ENCODE data around the gene EDC3. TPM values are rescaled to one million over a fixed set of nuclear protein-coding genes. Genes with fewer than 3 reads are reported as not detected.

Gene EDC3
- total RNA-seq, 2 donors from 2014 or later = 11.5 to 16.2 TPM

- DNase-seq (ENCODE audit: low spot score) = no peak
- Histone ChIP-seq H3K36me3 (peaks cover 20% of the 10 kb centered on the region), H3K9me3 (no peaks in the 10 kb centered on the region), H3K4me1 (ENCODE audit: control insufficient read depth in 1 of 2, low read depth in 2 of 2) (peaks cover under 1 to 2% of the 10 kb centered on the region in 2 donors), H3K27ac (no peak overlapping the region), H3K4me3 (no peak overlapping the region), H3K27me3 (replicated peaks; ENCODE audit: insufficient read depth) (no peaks in the 10 kb centered on the region)
- TF ChIP-seq, protein P1, sequence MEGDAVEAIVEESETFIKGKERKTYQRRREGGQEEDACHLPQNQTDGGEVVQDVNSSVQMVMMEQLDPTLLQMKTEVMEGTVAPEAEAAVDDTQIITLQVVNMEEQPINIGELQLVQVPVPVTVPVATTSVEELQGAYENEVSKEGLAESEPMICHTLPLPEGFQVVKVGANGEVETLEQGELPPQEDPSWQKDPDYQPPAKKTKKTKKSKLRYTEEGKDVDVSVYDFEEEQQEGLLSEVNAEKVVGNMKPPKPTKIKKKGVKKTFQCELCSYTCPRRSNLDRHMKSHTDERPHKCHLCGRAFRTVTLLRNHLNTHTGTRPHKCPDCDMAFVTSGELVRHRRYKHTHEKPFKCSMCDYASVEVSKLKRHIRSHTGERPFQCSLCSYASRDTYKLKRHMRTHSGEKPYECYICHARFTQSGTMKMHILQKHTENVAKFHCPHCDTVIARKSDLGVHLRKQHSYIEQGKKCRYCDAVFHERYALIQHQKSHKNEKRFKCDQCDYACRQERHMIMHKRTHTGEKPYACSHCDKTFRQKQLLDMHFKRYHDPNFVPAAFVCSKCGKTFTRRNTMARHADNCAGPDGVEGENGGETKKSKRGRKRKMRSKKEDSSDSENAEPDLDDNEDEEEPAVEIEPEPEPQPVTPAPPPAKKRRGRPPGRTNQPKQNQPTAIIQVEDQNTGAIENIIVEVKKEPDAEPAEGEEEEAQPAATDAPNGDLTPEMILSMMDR (IDR thresholded peaks at IDR 0.05) = no peak
- ATAC-seq (ENCODE audit: insufficient number of reproducible peaks, low FRiP score, low read depth) = no peak
Observed at GRCh38 chr15:74669627-74670026, 26.2 kb downstream of the EDC3 start.

DNA sequence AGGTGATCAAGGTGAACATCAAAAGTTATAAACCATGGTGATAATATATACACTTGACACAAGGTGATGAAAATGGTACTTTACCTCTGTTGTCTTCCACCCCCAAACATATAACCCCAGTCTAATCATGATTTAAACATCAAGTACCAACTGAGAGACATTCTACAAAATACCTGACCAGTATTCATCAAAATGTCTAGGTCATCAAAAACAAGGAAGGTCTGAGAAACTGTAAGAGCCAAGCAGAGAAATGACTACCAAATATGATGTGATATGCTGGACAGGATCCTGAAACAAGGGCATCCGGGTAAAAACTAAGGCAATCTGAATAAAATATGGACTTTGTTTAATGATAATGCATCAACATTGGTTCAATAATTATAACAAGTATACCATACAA is 27.8 kb downstream of the EDC3 start:
- ATAC-seq (ENCODE audit: insufficient number of reproducible peaks, low FRiP score, low read depth) = no peak
- TF ChIP-seq, protein P1 (IDR thresholded peaks at IDR 0.05) = no peak
- no peaks in the 10 kb centered on the region for H3K9me3 ChIP-seq
- no peak for DNase-seq (ENCODE audit: low spot score)
- no peak overlapping the region for H3K4me3 ChIP-seq
- no peaks in the 10 kb centered on the region for H3K27me3 ChIP-seq (replicated peaks; ENCODE audit: insufficient read depth)
- H3K4me1 ChIP-seq (ENCODE audit: control insufficient read depth in 1 of 2, low read depth in 2 of 2) = peaks cover 14 to 17% of the 10 kb centered on the region in 2 donors
- H3K27ac ChIP-seq = no peak overlapping the region
- peaks cover 15% of the 10 kb centered on the region for H3K36me3 ChIP-seq

DNA sequence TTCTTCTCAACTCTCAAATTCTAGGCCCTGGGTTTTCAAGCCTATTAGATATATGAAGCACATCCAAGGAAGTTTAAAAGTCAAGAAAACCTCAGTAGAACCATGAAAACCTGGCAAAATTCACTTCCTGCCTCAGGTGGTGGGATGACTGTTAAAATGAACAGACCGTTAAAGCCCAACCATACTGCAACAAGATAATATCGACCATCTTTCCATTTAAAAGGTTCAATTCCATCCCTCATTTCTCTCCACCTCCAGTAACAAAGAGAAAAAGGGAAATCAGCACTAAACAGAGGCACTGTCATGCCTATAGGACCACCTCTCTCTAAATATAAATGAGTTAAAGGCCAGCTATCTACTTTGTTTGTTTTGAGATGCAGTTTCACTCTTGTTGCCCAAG is 31.2 kb downstream of the EDC3 start:
- no peak for DNase-seq (ENCODE audit: low spot score)
- H3K27ac ChIP-seq = peak overlapping the region; percentile 34 to 39
- TF ChIP-seq, protein P1 (IDR thresholded peaks at IDR 0.05) = no peak

GRCh38 chr15:74664028-74664616 is 31.7 kb downstream of the EDC3 start:
- H3K36me3 ChIP-seq = peaks cover 3% of the 10 kb centered on the region
- no peak overlapping the region for H3K4me3 ChIP-seq
- no peaks in the 10 kb centered on the region for H3K27me3 ChIP-seq (replicated peaks; ENCODE audit: insufficient read depth)
- no peaks in the 10 kb centered on the region for H3K9me3 ChIP-seq
- H3K4me1 ChIP-seq (ENCODE audit: control insufficient read depth in 1 of 2, low read depth in 2 of 2) = peaks cover 14 to 34% of the 10 kb centered on the region in 2 donors
- no peak for ATAC-seq (ENCODE audit: insufficient number of reproducible peaks, low FRiP score, low read depth)
- DNase-seq (ENCODE audit: low spot score) = no peak
- TF ChIP-seq, protein P1 (IDR thresholded peaks at IDR 0.05) = no peak
- peak overlapping the region; percentile 34 to 39 for H3K27ac ChIP-seq

More for the DNA sequence above, 31.2 kb downstream of the EDC3 start:
- Histone ChIP-seq H3K36me3 (peaks cover 3% of the 10 kb centered on the region), H3K4me3 (no peak overlapping the region), H3K27me3 (replicated peaks; ENCODE audit: insufficient read depth) (no peaks in the 10 kb centered on the region), H3K4me1 (ENCODE audit: control insufficient read depth in 1 of 2, low read depth in 2 of 2) (peaks cover 14 to 34% of the 10 kb centered on the region in 2 donors), H3K9me3 (no peaks in the 10 kb centered on the region)
- no peak for ATAC-seq (ENCODE audit: insufficient number of reproducible peaks, low FRiP score, low read depth)

DNA sequence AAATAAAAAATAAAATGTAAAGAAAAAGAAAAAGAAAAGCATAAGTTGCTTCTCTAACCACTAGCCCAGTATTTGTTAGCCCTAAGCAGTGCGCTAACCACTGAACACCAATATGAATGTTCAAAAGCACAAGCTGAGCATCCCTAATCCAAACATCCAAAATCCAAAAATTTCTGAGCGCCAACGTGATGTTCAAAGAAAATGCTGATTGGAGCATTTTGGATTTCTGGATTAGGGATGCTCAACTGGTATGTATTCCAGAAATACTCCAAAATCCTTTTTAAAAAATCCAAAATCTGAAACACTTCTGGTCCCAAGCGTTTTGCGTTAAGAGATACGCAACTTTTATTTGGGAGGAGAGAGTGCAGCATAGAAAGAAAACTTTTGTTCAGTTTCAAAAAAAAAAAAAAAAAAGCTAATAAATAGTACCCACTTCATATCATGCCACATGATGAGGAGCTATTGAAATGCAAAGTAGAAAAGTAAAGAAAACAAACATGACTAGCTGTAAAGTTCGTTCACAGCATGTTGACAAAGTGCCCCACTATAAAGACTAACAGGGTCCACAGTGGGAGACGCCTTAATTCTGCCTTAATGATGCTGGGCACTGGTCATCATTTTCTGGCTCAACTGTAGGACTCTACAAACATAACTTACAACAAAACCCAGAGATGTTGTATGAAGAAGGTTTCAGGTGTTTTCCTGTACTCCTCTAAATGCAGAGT is 32.4 kb downstream of the EDC3 start:
- TF ChIP-seq, protein P1 (IDR thresholded peaks at IDR 0.05) = no peak
- Histone ChIP-seq H3K27me3 (replicated peaks; ENCODE audit: insufficient read depth) (no peaks in the 10 kb centered on the region), H3K27ac (peak overlapping the region; percentile 34 to 39), H3K9me3 (no peaks in the 10 kb centered on the region), H3K4me3 (no peak overlapping the region), H3K36me3 (peaks cover 3% of the 10 kb centered on the region), H3K4me1 (ENCODE audit: control insufficient read depth in 1 of 2, low read depth in 2 of 2) (peaks cover 14 to 34% of the 10 kb centered on the region in 2 donors)
- DNase-seq (ENCODE audit: low spot score) (no peak), ATAC-seq (ENCODE audit: insufficient number of reproducible peaks, low FRiP score, low read depth) (no peak)
